Measurements from ENCODE around the gene MSLN.

MSLN gene

GRCh38 chr16:761625-762513, 1.3 kb downstream of the MSLN start:
- TF ChIP-seq, protein P1, sequence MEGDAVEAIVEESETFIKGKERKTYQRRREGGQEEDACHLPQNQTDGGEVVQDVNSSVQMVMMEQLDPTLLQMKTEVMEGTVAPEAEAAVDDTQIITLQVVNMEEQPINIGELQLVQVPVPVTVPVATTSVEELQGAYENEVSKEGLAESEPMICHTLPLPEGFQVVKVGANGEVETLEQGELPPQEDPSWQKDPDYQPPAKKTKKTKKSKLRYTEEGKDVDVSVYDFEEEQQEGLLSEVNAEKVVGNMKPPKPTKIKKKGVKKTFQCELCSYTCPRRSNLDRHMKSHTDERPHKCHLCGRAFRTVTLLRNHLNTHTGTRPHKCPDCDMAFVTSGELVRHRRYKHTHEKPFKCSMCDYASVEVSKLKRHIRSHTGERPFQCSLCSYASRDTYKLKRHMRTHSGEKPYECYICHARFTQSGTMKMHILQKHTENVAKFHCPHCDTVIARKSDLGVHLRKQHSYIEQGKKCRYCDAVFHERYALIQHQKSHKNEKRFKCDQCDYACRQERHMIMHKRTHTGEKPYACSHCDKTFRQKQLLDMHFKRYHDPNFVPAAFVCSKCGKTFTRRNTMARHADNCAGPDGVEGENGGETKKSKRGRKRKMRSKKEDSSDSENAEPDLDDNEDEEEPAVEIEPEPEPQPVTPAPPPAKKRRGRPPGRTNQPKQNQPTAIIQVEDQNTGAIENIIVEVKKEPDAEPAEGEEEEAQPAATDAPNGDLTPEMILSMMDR (IDR thresholded peaks at IDR 0.05), result no peak

DNA sequence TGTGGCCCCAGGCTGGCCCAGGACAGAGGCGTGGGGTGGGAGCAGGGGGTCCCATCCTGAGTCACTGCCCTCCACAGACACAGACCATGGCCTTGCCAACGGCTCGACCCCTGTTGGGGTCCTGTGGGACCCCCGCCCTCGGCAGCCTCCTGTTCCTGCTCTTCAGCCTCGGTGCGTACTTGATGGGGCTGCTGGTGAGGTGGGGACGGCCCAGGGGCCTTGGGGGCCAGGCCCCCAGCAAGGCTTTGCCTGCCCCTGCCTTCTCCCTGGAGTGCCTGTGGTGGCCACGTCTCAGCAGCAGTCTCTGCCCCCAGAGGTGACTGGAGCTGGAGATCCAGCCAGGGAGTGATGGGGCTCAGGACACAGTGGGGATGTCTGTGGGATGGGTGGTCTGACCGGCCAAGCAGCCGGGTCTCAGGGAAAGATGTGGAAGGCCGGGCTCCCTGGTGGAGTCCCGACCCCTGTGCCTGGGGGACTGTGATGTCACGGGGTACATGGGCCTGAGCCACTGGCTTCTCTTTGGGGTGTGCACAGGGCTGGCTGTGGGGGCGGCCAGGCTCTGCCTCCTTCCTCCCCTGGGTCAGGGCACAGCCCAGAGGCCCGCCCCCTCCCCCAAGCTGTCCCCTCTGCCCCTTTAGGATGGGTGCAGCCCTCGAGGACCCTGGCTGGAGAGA, 2.2 kb downstream of the MSLN start:
- TF ChIP-seq, protein P1 (IDR thresholded peaks at IDR 0.05), result no peak

DNA sequence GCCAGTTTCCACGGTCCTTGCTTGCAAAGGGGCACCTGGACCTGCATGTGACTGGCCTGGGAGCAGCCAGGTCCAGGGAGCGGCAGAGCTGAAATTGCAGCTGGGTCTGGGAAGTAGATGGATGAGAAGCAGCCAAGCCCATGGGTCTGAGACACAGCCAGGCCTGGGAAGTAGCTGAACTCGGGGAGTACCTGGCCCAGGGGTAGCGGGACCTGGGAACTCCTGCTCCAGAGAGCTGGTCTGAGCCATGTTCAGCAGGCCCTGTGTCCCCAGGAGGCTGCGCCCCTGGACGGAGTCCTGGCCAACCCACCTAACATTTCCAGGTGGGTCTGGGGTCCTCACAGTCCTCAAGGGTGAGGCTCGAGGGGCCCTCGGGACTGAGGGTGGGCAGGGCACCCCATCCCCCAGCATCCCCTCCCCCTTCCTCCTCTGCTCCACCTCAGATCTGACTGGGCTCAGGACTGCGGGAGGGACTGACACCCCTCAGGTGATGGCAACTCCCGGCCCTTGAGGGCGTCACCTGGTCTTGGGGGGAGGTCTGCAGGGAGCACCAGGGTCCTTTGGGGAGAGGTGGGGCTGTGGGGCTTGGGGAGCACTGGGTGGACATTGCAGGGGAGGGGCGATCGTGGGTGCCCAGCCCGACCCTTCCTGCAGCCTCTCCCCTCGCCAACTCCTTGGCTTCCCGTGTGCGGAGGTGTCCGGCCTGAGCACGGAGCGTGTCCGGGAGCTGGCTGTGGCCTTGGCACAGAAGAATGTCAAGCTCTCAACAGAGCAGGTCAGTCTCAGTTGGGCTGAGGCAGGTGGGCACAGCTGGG, 3.0 kb downstream of the MSLN start:
- TF ChIP-seq, protein P1 (IDR thresholded peaks at IDR 0.05), result no peak

GRCh38 chr16:764184-764750, 3.7 kb downstream of the MSLN start:
- TF ChIP-seq, protein P1 (IDR thresholded peaks at IDR 0.05), result no peak

DNA sequence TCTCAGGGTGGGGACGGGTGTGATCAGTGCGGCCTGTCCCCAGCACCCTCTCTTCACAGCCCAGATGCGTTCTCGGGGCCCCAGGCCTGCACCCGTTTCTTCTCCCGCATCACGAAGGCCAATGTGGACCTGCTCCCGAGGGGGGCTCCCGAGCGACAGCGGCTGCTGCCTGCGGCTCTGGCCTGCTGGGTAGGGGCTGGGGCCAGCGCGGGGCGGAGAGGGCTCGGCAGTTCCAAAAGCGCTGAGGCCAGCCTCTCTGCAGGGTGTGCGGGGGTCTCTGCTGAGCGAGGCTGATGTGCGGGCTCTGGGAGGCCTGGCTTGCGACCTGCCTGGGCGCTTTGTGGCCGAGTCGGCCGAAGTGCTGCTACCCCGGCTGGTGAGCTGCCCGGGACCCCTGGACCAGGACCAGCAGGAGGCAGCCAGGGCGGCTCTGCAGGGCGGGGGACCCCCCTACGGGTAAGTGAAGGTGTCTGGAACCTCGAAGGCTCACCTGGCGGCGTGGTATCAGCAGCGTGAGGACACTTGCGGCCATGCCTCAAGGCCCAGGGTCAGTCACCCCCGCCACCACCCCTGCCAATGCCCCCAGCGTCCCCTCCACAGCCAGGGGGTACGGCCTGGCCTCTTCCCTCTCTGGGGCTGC, 4.4 kb downstream of the MSLN start:
- TF ChIP-seq, protein P1 (IDR thresholded peaks at IDR 0.05), result no peak

- TF ChIP-seq, protein P1 (IDR thresholded peaks at IDR 0.05), result no peak
These were observed 4.9 kb downstream of the MSLN start for GRCh38 chr16:765488-765865.
